HG03521 (cell line): Measurements from ENCODE around the gene CPOX.

Experiments
- ATAC-seq: cut with Tn5 transposase; IDR thresholded peaks from one replicate; pipeline ENCODE4 v1.9.1; 2021; ENCODE audit warnings: mild to moderate bottlenecking, moderate library complexity; ENCODE audit not compliant: unreplicated experiment

CPOX gene

GRCh38 chr3:98596541-98597500, 3.4 kb upstream of the CPOX start:
- ATAC-seq = no peak

GRCh38 chr3:98596087-98596486, 2.7 kb upstream of the CPOX start:
- no peak for ATAC-seq

DNA sequence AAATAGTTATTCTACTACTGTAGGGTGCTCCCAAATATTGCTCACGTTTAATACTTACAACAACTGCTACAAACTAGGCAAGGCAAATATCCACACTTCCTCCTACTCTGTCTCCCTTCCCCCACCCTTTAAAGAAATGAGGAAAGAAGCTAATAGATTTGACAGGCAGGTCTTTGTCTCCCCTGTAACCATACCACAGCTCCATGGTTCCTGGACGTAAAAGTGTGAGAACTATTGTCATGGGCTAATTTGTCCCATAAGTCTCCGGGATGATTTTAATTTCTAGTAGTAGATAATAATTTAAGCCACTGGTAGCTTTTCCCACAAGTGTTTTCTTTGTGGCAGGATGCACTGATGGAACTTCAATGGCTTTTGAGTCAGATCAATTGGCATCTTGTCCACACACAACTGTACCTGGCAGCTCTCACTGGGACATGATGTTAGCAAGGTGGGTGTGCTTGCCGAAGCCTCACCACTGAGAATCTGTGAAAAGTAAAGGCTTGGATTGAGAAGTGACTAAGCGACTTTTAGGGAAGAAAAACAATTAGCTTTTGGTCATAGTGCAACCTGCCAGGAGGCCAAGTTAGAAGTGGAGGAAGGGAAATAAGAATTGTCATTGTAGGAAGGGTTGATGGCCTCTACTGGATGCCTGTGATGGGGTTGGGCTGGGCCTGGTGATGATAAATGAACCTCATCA, 1.4 kb upstream of the CPOX start:
- no peak for ATAC-seq

DNA sequence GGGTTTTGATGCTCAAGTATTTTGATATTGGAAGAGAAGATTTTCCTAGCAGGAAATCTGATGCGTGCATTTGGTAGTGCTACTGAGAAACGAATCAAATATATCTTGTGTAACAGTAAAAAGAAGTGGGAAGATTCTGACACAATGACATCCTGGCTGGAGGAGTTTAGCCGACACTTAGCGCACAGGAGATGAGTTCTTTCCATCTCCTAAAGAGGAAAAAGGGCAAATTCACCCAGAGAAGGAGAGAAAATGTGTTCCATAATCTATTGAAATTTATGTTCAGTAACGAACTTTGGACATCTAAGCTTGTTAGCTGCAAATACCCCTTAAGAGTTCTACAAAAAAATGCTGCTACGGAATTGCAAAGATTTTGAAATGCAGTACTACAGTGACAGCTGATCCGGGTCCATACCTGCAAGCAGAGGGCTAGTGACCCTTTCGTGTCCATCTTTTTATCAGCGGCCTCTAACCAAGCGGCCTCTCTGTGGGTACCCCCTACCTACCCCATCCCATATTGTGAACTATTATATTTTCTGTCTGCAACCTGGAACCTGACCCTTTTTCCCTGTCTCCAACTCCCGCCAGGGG, 971 bp downstream of the CPOX start:
- ATAC-seq = no peak

DNA sequence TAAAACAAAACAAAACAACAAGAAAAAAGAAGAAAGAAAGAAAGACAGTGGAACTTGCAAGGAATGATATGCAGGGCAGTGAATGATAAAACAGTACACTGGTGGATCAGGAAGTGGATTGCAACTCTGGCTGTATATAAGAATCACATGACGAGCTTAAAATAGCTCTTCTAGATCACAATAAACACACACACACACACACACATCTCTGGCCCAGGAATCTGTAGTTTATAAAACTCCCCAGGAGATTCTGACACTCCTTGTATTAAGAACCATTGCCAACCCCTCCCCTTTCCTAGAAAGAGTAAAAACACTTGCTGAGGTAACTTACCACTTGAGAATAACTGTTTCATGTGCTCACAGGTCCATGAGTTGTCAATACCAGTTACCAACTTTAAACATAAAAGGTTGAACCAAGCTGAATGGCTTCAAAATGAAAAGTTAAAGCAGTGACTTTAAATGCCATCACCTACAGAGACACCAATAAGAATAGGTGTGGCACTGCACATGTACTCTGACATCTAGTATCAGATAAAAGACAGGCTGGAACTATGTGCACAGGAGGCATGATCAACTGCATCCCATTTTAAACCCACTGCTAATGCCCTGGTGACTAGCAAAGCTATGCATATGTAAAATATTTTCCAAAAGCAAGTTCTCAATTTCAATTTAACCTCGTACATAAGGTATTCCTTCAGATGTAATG, 3.9 kb downstream of the CPOX start:
- no peak for ATAC-seq

DNA sequence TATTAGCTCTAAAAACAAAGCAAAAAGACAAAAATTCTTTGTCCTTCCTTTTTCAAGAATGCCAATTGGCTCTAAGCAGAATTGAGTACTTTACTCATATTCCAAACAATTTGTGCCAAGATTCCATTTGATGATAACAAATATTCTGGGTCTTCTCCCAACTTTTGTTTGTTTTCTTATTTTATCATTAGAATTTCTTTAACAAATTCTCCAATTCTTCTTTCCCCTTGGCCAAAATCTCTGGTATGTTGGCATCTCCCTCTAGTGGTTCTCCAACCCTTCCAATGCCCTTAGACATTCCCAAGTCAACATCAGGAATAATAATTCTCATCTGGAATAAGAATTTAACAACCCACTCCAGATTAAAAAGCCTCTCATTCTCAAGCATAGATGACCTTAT, 5.3 kb downstream of the CPOX start:
- ATAC-seq = no peak

DNA sequence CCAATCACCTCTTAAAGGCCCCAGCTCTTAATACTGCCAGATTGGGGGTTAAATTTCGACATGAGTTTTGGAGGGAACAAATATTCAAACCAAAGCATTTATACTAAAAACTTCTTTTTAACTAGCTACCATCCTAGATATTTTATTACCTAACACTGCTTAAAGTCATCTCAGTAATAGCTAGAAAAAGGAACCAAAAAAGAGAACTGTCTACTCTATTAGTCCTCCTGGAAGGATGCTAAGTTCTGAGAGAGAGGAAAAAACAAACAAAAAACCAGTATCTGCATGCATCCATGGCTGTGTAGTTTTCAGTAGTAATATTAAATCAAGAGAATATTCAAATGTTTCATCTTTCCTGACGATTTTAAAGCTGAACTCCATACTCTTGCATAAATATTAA, 5.8 kb downstream of the CPOX start:
- no peak for ATAC-seq

GRCh38 chr3:98584547-98584946, 8.9 kb downstream of the CPOX start:
- no peak for ATAC-seq

GRCh38 chr3:98583766-98584165, 9.6 kb downstream of the CPOX start:
- no peak for ATAC-seq

DNA sequence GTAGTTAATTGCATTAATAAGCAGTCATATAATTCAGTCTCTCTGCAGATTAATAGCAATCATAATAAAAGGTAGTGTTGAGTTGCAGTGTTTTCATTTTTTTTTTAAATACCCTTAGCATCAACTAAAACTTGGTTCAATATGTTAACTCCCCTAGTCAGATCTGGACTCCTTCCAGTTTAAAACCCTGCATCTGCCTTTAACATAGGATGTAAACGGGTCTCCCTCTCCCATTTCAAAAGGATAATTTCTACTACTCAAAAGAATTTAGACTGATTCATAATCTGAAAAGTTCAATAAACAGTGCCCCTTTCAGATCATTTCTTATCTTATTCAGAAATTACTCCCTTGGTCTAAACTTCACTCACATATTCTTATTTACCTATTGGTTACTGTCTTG, 11.4 kb downstream of the CPOX start:
- ATAC-seq = no peak

DNA sequence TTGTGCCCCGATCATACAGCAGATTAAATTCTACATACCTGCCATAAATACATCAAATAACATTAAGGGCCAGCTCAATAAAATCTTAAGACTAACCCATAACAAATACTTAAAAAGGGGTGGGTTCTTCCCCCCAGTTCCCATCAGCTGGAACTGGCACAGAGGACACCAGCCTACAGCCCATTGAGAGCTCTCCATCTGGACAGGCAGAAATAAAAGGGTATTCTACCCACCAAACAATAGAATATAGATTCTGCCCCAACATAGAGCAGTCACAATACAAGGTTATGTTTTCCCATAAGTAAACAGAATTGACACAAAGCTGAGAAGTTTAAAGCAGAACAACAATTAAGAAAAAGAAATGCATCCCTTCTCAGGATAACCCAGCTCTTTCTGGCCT, 11.9 kb downstream of the CPOX start:
- ATAC-seq = no peak

DNA sequence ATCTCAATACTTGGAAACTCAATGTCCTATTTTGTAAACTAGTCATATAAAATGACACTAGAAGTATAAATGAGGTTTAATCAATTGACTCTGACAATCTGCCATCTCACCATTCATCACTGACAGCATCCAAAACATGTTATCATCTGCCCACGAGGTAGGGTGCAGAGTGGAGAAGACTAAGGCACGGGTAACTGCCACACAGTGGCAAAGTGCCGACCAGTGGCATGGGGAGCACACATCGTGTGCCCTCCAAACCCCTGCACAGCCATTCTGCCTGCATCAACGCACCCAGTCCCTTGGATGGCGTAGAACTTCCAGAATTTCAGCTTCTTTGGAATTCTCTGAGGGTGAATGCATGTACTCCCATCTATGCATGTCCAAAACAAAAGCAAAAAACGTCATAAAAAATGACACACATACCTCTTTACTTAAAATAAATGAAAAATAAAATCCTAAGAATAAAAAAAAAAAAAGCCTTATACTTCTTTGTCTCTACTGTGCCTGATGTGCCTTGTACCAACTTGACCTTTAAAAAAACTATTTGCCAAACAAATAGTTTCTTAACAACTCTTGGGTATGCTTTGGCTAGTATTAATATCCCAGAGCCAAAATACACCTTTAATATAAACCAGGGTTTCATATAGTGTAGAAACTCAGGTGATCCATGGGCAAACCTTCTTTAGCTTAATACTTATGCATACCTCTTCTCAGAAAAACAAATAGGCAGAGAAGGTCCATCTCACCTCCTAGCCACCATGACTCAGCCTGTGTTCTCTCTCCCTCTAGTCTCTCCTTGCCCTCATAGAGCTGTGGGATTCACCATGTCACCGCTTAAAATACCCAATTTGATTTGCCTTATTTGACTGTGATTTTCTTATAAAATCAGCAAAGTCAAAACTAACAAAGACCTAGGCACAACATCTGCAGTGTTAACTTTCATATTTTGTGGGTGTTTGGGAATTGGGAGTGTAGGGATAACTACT, 12.7 kb downstream of the CPOX start:
- ATAC-seq = no peak

DNA sequence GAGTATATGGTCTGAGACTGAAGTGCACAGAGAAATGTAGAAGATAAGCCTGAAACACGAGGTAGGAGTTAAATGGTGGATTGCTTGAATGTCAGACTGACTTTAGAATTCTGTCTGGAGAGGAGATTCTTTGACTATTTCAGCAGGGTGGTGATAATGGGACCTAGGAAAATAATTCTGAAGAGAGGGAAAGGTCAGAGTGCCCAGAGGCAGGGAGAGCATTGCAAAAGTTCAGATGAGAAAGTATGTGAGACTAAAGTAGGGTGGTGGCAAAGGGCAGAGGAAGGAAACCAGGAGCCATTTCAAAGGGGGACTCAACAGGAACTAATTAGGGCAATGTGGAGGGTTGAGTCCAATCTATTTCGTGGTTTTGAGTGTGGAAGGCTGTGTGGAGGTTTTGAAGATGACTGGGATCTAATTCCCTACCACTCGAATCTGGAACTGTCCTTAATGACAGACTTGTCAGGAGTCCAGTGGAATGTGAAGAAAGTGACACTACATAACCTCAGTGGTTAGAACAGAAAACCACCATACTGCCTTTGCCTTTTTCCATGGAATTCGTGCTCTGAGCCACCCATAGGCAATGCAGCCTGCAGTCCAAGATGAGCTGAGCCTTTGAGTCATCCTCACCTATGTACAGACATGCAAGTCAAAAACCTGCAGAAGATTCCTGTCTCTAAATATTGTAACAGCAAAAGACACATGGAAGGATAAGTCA, 16.1 kb downstream of the CPOX start:
- no peak for ATAC-seq

GRCh38 chr3:98574132-98574531, 19.3 kb downstream of the CPOX start:
- ATAC-seq = no peak

GRCh38 chr3:98573181-98573728, 20.2 kb downstream of the CPOX start:
- ATAC-seq = peak; percentile 48

DNA sequence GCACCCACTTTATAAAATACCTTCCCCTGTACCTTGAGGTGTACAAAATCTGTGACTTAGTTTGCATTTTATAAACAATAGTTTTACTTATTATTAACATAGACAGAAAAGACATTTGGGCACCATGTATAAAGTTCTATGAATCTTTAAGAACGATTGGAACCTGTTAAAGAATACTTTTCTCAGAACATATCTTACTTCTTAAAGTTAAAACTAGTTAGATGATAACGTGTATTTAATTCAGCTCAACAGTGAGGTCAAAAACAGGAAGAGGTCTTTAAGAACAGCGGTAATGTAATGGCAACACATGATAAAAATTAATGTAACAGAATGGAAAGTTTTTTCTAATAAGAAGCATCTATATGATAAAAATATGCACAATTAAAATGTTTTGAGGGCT, 25.0 kb downstream of the CPOX start:
- no peak for ATAC-seq

GRCh38 chr3:98567666-98568270, 25.6 kb downstream of the CPOX start:
- peak; percentile 31 for ATAC-seq

- ATAC-seq = no peak
Measured at GRCh38 chr3:98565843-98566242, 27.6 kb downstream of the CPOX start.

DNA sequence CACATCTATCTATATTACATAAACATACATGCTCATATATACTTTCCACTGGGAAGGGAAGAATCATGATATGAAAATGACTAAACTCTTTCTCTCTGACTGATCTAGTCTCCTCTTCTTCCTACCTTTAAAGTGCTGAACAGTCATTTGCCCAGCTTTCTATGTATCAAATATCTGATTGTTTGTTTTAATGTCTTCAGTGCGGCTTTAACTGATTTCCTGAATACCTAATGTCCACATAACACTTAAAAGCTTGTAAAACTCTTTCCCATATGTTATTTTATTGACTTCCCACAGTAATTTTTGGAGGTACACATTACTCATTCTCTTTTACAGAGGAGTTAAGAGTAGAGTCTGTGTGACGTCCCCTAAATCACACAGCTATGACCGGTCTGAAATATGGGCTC, 28.2 kb downstream of the CPOX start:
- ATAC-seq = no peak
